HG02678 (cell line): ENCODE results near the gene CCT4.
"Not testable (repeated sequence)": the region's sequence is repeated elsewhere in the genome, so short reads cannot be mapped to it uniquely, and the experiment has no call there.

Experiments used
- ATAC-seq: cut with Tn5 transposase; IDR thresholded peaks from one replicate; pipeline ENCODE4 v1.9.1; 2021; ENCODE audit warnings: mild to moderate bottlenecking, moderate library complexity; ENCODE audit not compliant: unreplicated experiment

Gene CCT4

DNA sequence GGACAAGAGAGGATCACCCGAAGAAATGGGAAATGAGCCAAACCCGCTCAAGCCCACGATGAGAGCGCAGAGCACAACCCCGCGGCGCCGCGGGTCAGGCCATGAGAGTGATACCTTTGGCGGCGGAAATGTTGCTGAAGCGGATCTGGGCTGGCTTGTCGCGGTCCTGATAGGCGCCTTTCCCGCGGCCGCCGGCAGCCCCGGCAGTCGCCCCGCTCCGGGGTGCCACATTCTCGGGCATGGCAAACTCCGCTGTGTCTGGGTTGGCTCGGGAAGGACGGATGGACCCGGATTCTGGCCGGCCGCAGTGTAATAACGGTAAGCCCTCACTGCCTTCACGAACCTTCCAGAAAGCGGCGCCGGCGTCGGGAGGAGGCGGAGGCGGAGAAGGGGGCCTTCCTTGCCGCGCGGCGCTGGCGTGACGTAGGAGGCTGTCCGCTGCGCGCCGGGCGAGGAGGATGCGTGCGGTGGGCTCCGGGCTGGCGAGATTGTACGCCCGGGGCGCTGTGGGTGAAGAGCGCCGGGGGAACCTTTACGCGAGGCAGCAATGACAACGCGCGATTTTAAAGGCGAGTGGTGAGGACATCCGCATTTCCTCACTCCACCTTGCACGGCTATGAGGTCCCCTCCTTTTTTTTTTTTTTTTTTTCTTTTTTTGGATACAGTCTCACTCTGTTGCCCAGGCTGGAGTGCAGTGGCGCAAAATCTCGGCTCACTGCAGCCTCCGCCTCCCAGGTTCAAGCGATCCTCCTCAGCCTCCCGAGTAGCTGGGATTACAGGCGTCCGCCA lies at the start of gene CCT4:
TSS of gene CCT4 (minus strand) at position 390 of the 789 bp plus-strand sequence. CDS start at position 241, 149 bp downstream.
- peak; percentile 84 for ATAC-seq

- ATAC-seq, result no peak
These were observed 49.4 kb upstream of the CCT4 start for GRCh38 chr2:61937886-61938285.

DNA sequence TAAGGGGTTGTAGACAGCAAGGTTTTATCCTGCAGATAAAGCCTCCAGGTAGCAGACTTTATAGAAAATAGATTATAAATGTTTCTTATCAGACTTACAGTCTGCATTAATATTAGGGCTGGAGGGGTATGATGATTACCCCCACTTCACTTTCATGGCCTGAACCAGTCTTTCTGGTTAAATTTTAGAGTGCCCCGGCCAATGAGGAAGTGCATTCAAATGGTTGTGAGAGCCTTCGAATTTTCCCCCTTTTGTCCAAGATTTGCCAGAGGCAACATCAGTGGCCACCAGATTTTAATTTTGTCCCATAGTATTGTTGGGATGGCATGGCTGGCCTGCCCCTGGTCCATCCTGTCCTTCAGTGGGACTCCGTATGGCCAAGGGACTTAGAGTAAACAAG lies 48.6 kb upstream of the CCT4 start:
- no peak for ATAC-seq

- no peak for ATAC-seq
These were observed 40.5 kb upstream of the CCT4 start for GRCh38 chr2:61928826-61929461.

GRCh38 chr2:61926531-61927477 lies 38.3 kb upstream of the CCT4 start:
- ATAC-seq, result no peak

- no peak for ATAC-seq
These were observed 36.6 kb upstream of the CCT4 start for GRCh38 chr2:61924895-61925663.

DNA sequence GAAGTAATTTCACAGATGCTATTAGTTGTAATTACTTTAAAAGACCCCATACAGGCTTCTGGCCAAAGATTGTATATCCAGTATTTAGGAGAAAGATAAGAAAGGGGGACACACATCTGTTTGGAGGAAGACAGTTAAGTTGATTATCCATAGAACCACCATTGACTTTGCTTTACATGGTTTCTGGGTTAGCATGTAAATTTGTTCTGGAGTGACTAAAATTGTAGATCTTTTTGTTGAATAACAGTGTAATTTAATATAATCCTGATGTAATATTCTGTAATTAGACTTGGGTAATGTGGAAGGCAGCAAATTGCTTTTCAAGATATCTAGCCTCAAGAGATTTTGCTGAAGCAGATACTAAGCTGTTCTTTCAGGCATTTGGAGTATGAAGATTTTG lies 34.3 kb upstream of the CCT4 start:
- ATAC-seq, result no peak

- ATAC-seq, result no peak
These were observed 32.1 kb upstream of the CCT4 start for GRCh38 chr2:61920548-61920947.

- not testable (repeated sequence) for ATAC-seq
These were observed 26.3 kb upstream of the CCT4 start for GRCh38 chr2:61914794-61915193.

- no peak for ATAC-seq
These were observed 23.1 kb upstream of the CCT4 start for GRCh38 chr2:61911510-61911909.

DNA sequence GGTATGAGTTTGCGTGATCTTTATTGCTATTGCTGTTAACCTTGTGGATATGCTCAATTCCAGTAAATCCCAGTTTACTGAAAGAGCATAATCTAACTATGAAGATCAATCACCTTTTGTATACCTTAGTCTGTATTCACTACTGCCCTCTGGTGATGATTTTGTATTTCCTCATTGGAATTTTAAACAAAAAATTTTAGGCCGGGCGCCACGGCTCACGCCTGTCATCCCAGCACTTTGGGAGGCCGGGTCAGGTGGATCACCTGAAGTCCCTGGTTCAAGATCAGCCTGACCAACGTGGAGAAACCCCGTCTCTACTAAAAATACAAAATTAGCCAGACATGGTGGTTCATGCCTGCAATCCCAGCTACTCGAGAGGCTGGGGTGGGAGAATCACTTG lies 22.1 kb upstream of the CCT4 start:
- no peak for ATAC-seq

DNA sequence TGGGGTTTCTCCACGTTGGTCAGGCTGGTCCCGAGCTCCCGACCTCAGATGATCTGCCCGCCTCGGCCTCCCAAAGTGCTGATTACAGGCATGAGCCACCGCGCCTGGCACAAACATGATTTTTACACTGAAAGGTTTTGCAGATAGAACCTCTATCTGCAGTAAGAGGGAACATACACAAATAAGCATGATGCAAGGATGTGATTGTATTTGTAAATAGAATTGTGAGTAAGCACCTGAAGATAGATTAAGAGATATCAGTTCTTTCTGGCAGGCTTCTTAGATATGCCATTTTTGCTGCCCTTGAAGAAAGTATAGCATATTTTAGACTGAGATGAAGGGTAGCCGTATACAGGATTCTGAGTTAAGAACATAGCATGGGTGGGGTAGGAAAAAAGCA lies 20.7 kb upstream of the CCT4 start:
- ATAC-seq, result no peak

DNA sequence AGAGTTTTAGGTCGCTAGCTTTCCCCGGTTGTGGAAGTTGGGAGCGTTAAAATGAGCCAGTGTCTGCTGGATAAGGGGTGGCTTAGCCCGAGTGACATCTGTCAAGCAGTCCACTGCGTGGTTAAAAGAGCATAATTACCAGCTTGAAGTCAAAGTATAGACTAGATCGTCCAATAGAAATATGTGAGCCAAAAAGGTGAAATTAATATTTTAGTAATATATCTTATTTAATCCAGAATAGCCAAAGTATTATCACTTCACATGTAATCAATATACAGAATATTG lies 17.7 kb upstream of the CCT4 start:
- peak; percentile 15 for ATAC-seq

DNA sequence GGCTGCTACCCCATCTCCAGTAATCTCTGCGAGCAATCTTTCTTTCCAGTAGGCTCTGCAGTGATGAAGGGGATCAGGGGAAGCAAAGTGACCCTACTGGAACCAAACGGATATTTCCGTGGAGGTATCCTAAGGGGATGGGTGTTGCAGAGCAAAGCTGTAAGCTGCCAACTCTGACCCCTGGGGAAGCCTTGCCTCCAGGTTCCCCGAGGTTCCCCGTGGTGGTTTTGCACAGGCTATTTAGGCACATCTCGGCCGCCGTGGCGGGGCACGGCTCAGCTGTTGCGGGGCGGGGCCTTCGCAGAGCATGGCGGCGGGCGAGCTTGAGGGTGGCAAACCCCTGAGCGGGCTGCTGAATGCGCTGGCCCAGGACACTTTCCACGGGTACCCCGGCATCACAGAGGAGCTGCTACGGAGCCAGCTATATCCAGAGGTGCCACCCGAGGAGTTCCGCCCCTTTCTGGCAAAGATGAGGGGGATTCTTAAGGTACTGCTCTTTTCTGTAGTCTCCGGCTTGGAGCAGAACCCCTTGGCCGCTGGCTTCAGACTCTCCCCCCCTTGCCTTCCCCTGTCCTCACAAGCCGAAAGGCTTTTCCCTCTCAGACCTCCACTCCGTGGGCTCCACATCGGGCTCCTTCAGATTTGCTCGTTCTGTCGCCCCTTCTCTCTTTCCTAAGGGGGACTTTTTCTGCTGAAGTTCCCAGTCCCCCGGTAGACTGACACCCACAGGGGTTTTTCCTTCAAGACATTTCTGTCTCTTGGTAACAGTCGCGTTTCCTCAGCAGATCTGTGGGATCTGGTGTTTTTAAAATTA lies 17.1 kb upstream of the CCT4 start, which contains the start of gene COMMD1:
TSS of gene COMMD1 (plus strand) at position 303 of the 814 bp plus-strand sequence. CDS start at position 308, 5 bp downstream.
- ATAC-seq, result peak; percentile 99

DNA sequence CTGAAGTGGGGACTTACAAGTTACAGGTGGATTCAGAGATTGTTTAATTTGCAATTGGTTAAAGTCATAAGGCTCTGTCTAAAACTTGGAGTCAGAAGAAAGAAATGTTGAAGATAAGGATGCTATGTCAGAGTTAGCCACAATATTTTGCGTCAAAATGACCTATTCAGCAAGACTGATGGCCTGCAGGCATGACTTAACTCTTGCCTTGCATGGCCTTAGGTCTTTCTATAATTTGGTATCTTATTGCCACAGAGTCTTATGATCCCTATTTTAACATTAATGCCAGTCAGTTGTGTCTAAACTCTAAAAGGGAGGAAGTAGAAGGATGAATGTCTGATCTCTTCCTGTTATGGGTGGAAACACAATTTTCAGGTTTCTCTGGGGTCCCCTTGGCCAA lies 11.8 kb upstream of the CCT4 start:
- ATAC-seq, result no peak

DNA sequence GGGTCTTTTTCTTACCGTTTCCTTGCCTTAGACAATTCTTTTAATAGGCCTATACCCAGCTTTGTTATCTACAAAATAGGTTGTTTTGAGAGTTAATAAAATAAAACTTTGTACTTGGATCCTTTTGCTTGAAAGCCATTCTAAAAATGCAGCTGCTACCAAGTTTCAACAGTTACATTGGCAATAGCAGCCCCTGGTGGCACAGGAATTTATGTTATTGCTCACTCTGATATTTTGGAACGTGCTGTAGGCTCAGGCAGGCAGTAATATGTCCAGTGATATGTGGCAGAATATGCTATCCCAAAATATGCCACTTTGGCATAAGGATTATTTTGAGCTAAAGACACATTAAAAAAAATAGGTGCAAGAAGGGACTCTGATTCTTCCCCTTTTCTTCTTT lies 10.4 kb upstream of the CCT4 start:
- no peak for ATAC-seq

DNA sequence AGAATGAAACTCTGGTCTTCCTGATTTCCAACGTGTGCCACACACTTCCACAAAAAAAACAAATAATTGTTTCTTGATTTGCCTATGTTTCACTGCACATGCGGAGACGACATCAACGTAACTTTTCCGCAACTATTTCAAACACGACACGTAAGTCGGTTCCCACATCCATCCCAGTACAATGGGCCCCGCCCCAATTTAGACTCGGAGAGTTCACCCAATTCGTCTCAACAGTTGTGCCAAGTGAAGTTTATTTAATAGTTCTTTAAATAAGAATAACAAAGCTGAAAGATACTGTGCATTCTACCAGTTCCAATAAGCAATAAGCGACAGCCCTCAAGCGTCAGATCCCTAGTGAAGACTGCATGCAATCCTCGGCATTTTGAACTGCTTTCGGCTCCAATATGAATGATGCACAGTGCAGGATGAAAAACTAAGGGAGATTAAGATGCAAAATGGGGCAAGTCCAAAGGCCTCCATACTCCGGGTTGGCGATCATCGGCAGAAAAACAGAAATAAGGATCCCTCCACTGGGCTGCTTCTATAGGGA lies 664 bp downstream of the CCT4 start:
- no peak for ATAC-seq

- no peak for ATAC-seq
These were observed 2.4 kb downstream of the CCT4 start for GRCh38 chr2:61885896-61886603.

DNA sequence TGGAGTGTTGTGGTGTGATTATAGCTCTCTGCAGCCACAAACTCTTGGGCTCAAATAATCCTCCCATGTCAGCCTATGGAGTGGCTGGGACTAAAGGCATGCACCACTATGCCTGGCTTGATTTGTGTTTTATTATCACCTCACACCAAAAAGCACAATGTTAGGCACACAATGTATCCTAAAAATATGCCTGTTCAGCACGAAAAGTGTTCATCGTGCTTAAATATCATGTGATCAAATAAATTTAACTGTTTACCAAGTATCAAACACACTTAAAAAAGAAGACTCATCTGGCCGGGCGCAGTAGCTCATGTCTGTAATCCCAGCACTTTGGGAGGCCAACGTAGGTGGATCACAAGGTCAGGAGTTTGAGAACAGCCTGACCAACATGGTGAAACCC lies 5.6 kb downstream of the CCT4 start:
- ATAC-seq, result no peak
